OCI-LY7 (cell line): ENCODE results near the gene CRELD2. TPM values are rescaled to one million over a fixed set of nuclear protein-coding genes. Genes with fewer than 3 reads are reported as not detected.

Experiments
- BruUV-seq: library from RNA; stranded (reverse); fragments of 400-500 nt; replicated peaks from 2 replicates; lab custom pipeline; 2021; lab: Mats Ljungman, UMichigan
- CTCF ChIA-PET: fragments of 300-600 bp; sonication (Branson Sonifier 250); formaldehyde crosslinking; loops from one replicate; lab custom pipeline; 2022; ENCODE audit warnings: antibody characterized with exemption; ENCODE audit not compliant: unreplicated experiment; lab: Charles Lee
- POLR2A ChIA-PET: fragments of 300-600 bp; sonication (Branson Sonifier 250); formaldehyde crosslinking; loops from one replicate; lab custom pipeline; 2022; ENCODE audit warnings: antibody characterized with exemption; lab: Charles Lee
- DNase-seq: peaks from one replicate; pipeline ENCODE4 v3.0.0-alpha.2; 2015; ENCODE audit warnings: low spot score
- H2AFZ ChIP-seq: fragments of 200-600 bp; sonication (generic), shearing (Covaris generic); 2 replicates; pipeline ENCODE4 v1.6.1; 2014; ENCODE audit warnings: mild to moderate bottlenecking, antibody characterized with exemption, low read length, moderate library complexity
- H3K27ac ChIP-seq: fragments of 200-600 bp; sonication (generic); 2 replicates; pipeline ENCODE4 v1.5.1; 2014; ENCODE audit warnings: mixed run types, low read depth, mild to moderate bottlenecking, moderate library complexity, low read length, inconsistent platforms; ENCODE audit not compliant: poor library complexity, severe bottlenecking
- H3K36me3 ChIP-seq: fragments of 200-600 bp; sonication (generic); 2 replicates; pipeline ENCODE4 v1.6.1; 2014; ENCODE audit warnings: mild to moderate bottlenecking, antibody characterized with exemption, low read length, moderate library complexity, mixed read lengths; ENCODE audit not compliant: insufficient read depth
- H3K4me1 ChIP-seq: fragments of 200-600 bp; sonication (generic); 2 replicates; pipeline ENCODE4 v1.5.1; 2014; ENCODE audit warnings: mild to moderate bottlenecking, low read length; ENCODE audit not compliant: insufficient read depth, poor library complexity, severe bottlenecking
- H3K4me2 ChIP-seq: fragments of 200-600 bp; sonication (generic); 2 replicates; pipeline ENCODE4 v1.6.1; 2014; ENCODE audit warnings: mild to moderate bottlenecking, low read length
- H3K4me3 ChIP-seq: fragments of 200-600 bp; sonication (generic); 2 replicates; pipeline ENCODE4 v1.5.1; 2014; ENCODE audit warnings: mild to moderate bottlenecking, low read depth, low read length; ENCODE audit not compliant: poor library complexity, severe bottlenecking
- H3K79me2 ChIP-seq: fragments of 200-600 bp; sonication (generic); 2 replicates; pipeline ENCODE4 v1.6.1; 2016; ENCODE audit warnings: low read depth, mild to moderate bottlenecking, low read length, moderate library complexity, mixed read lengths; ENCODE audit not compliant: insufficient read depth
- H3K9me2 ChIP-seq: fragments of 200-600 bp; sonication (generic); 2 replicates; pipeline ENCODE4 v1.6.1; 2016; ENCODE audit warnings: mild to moderate bottlenecking, low read length, mixed read lengths; ENCODE audit not compliant: insufficient read depth
- H3K9me3 ChIP-seq: fragments of 200-600 bp; sonication (generic); 2 replicates; pipeline ENCODE4 v1.6.1; 2014; ENCODE audit warnings: mild to moderate bottlenecking, mixed run types, low read length, mixed read lengths
- H4K20me1 ChIP-seq: fragments of 200-600 bp; sonication (generic); 2 replicates; pipeline ENCODE4 v1.6.1; 2014; ENCODE audit warnings: mild to moderate bottlenecking, antibody characterized with exemption, low read length, moderate library complexity, mixed read lengths; ENCODE audit not compliant: insufficient read depth
- CTCF ChIP-seq: fragments of 200-600 bp; sonication (generic); conservative IDR thresholded peaks from 2 replicates; pipeline ENCODE4 v1.5.1; 2014; ENCODE audit warnings: mild to moderate bottlenecking, antibody characterized with exemption, low read length, moderate library complexity, mixed read lengths
- EZH2phosphoT487 ChIP-seq: fragments of 200-600 bp; sonication (generic); IDR thresholded peaks from 2 replicates; pipeline ENCODE4 v1.6.1; 2018; ENCODE audit warnings: low read depth, borderline replicate concordance, mild to moderate bottlenecking, mixed run types, antibody characterized with exemption, low read length, moderate library complexity, mixed read lengths
- intact Hi-C: fragments of 100-400 bp; cut with micrococcal nuclease; formaldehyde crosslinking; loops from one replicate; pipeline ENCODE4 v1.10.0; 2022; ENCODE audit not compliant: unreplicated experiment
- total RNA-seq, 2 experiments: library from RNA; depleted of rRNA in 1 of 2; stranded (reverse); fragments of >200 nt in 1 of 2; shearing (Covaris generic) in 1 of 2; gene quantifications; 2 replicates each; pipeline ENCODE4 v1.2.3, GENCODE V29; 2014 to 2022

CRELD2 gene
- total RNA-seq, 2 experiments from 2014 or later = 32.0 to 32.5 TPM

- peaks cover 40% of the 10 kb centered on the region for H3K4me1 ChIP-seq
- no TSS peak for BruUV-seq
- intact Hi-C loops = no loop called here
- no peaks in the 10 kb centered on the region for H3K36me3 ChIP-seq
- peak overlapping the region; percentile 68 for H2AFZ ChIP-seq
- ChIA-PET POLR2A (no interaction called here), CTCF (no interaction called here)
- DNase-seq = no peak
- H3K4me2 ChIP-seq = peak overlapping the region; percentile 61
- no peaks in the 10 kb centered on the region for H3K9me2 ChIP-seq
- H3K9me3 ChIP-seq = no peaks in the 10 kb centered on the region; the same call in 1 of the 2 replicates
- H3K27ac ChIP-seq = no peak overlapping the region
- H4K20me1 ChIP-seq = 0 out of 2 replicates have a peak, but pooled peaks cover 4% of the 10 kb centered on the region
- TF ChIP-seq EZH2phosphoT487 (no peak), CTCF (no peak)
- H3K79me2 ChIP-seq = no peaks in the 10 kb centered on the region
- peak overlapping the region; percentile 46 for H3K4me3 ChIP-seq
Measured at GRCh38 chr22:49971232-49972162, 53.1 kb downstream of the CRELD2 start.

GRCh38 chr22:49972163-49973017 is 54.0 kb downstream of the CRELD2 start:
- Histone ChIP-seq H2AFZ (no peak overlapping the region), H3K4me3 (no peak overlapping the region), H4K20me1 (0 out of 2 replicates have a peak, but pooled peaks cover 4% of the 10 kb centered on the region), H3K36me3 (no peaks in the 10 kb centered on the region), H3K4me2 (no peak overlapping the region), H3K9me3 (no peaks in the 10 kb centered on the region; the same call in 1 of the 2 replicates), H3K27ac (no peak overlapping the region), H3K4me1 (peaks cover 36% of the 10 kb centered on the region), H3K9me2 (no peaks in the 10 kb centered on the region), H3K79me2 (no peaks in the 10 kb centered on the region)
- CTCF ChIA-PET = no interaction called here
- no peak for DNase-seq
- no TSS peak for BruUV-seq
- TF ChIP-seq CTCF = no peak
- no peak for TF ChIP-seq EZH2phosphoT487
- POLR2A ChIA-PET = no interaction called here
- intact Hi-C loops = no loop called here
